Transverse colon (tissue), 3 donors: ENCODE measurements around the gene TXNDC11.

Experiments
- CTCF ChIP-seq, 5 experiments: fragments of 200-600 bp in 3 of 5; fragments of 450-650 bp in 2 of 5; sonication (generic) in 3 of 5; IDR thresholded peaks; 1 replicate in 2 of 5; 2 replicates in 3 of 5; pipeline ENCODE4 v1.5.1; 2016 to 2017; ENCODE audit warnings: antibody characterized with exemption in 5 of 5, inconsistent platforms in 3 of 5, mild to moderate bottlenecking in 2 of 5, moderate library complexity in 1 of 5
- EP300 ChIP-seq: sonication (generic); formaldehyde crosslinking; IDR thresholded peaks from one replicate; pipeline ENCODE4 v1.6.1; 2017; ENCODE audit warnings: antibody characterized with exemption, low read depth
- POLR2A ChIP-seq: fragments of 450-650 bp; IDR thresholded peaks from one replicate; pipeline ENCODE4 v1.6.1; 2016; ENCODE audit warnings: antibody characterized with exemption, mild to moderate bottlenecking, moderate library complexity

- TF ChIP-seq POLR2A: no peak
- no peak for TF ChIP-seq CTCF (IDR thresholded peaks at IDR 0.05)
- TF ChIP-seq EP300: no peak
These were observed 64.4 kb downstream of the TXNDC11 start for GRCh38 chr16:11677959-11678881.
